ENCODE data around the gene ZNF318. TPM values are rescaled to one million over a fixed set of nuclear protein-coding genes. Genes with fewer than 3 reads are reported as not detected.
"Not testable (repeated sequence)": the region's sequence is repeated elsewhere in the genome, so short reads cannot be mapped to it uniquely, and the experiment has no call there.

ZNF318 gene
- total RNA-seq, 1 donor from 2014 or later, result 11.2 TPM

DNA sequence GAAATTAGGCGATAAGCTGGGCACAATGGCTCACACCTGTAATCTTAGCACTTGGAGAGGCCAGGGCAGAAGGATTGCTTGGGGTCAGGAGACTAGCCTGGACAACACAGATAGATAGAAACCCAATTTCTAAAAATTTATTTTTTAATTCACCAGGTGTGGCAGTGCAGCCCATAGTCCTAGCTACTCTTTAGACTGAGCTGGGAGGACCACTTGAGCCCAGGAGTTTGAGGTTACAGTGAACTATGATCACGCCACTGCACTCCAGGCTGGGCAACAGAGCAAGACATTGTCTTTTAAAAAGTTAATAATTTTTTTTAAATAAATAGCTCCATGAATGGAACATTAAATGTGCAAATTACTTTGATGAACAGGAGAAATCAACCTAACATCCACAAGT, 8.2 kb downstream of the ZNF318 start:
- TF ChIP-seq CTCF (IDR thresholded peaks at IDR 0.05; ENCODE audit: insufficient read depth, low read length, poor library complexity, severe bottlenecking), result no peak
- DNase-seq (ENCODE audit: low read depth), result no peak
- Histone ChIP-seq H3K36me3 (ENCODE audit: control insufficient read depth, insufficient read depth, low read length) (no peaks in the 10 kb centered on the region), H3K4me3 (ENCODE audit: low read depth, low read length) (no peak overlapping the region), H3K27me3 (ENCODE audit: control insufficient read depth, insufficient read depth, low read length) (no peaks in the 10 kb centered on the region)

DNA sequence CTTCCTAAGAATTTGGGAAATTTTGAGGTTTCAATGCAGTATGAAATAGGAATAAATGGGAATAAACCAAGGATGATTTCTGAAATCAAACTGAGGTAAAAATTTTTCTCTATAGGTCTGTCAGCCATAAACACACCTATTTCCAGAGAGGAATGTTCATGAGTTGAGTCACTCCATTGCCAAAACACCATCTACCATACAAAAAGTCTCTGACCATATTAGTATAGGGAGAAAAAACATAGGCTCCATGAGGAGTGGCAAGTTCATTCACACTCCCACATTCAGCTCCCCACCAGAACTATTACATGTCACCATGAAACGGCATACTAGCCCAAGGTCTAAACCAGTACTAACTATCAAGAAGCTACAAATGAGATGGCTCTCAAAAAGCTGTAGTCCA, 9.6 kb downstream of the ZNF318 start:
- Histone ChIP-seq H3K36me3 (ENCODE audit: control insufficient read depth, insufficient read depth, low read length) (no peaks in the 10 kb centered on the region), H3K4me3 (ENCODE audit: low read depth, low read length) (no peak overlapping the region), H3K27me3 (ENCODE audit: control insufficient read depth, insufficient read depth, low read length) (no peaks in the 10 kb centered on the region)
- no peak for TF ChIP-seq CTCF (IDR thresholded peaks at IDR 0.05; ENCODE audit: insufficient read depth, low read length, poor library complexity, severe bottlenecking)
- DNase-seq (ENCODE audit: low read depth), result no peak

DNA sequence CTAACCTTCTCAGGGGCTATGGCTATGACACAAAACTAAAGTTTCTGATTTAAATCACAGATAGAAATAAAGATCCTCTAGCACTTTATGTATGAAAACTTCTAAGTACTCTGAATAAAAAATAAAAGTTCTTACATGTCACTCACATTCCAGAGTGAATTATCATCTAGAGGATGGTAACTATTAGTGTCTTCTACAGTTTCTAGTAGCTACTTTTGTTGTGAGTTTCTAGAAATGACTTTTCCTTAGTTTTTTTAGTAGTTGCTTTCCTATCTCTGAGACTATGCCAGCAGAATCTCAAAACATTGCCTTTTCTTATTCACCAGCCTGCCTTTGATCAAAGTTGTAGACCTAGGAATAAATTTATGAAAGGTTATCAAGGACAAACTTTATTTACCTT, 10.1 kb downstream of the ZNF318 start:
- no peaks in the 10 kb centered on the region for H3K27me3 ChIP-seq (ENCODE audit: control insufficient read depth, insufficient read depth, low read length)
- H3K36me3 ChIP-seq (ENCODE audit: control insufficient read depth, insufficient read depth, low read length), result no peaks in the 10 kb centered on the region
- no peak for DNase-seq (ENCODE audit: low read depth)
- no peak for TF ChIP-seq CTCF (IDR thresholded peaks at IDR 0.05; ENCODE audit: insufficient read depth, low read length, poor library complexity, severe bottlenecking)
- H3K4me3 ChIP-seq (ENCODE audit: low read depth, low read length), result no peak overlapping the region

- no peak for DNase-seq (ENCODE audit: low read depth)
- no peaks in the 10 kb centered on the region for H3K36me3 ChIP-seq (ENCODE audit: control insufficient read depth, insufficient read depth, low read length)
- H3K4me3 ChIP-seq (ENCODE audit: low read depth, low read length), result no peak overlapping the region
- TF ChIP-seq CTCF (IDR thresholded peaks at IDR 0.05; ENCODE audit: insufficient read depth, low read length, poor library complexity, severe bottlenecking), result peak; percentile 14
- no peaks in the 10 kb centered on the region for H3K27me3 ChIP-seq (ENCODE audit: control insufficient read depth, insufficient read depth, low read length)
Measured at GRCh38 chr6:43355862-43356590, 13.4 kb downstream of the ZNF318 start.

DNA sequence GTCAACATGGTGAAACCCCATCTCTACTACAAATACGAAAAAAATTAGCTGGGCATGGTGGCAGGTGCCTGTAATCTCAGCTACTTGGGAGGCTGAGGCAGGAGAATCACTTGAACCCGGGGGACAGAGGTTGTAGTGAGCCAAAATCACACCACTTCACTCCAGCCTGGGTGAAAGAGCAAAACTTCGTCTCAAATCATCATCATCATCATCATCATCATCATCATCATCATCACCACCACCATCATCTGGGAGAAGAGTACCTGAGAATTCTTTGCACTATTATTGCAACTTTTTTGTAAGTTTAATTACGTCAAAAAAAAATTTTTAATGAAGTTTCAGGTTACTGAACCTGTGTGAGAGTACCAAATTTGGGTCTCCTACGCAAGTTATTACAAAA, 17.5 kb downstream of the ZNF318 start:
- not testable (repeated sequence) for DNase-seq (ENCODE audit: low read depth); H3K27me3 ChIP-seq (ENCODE audit: control insufficient read depth, insufficient read depth, low read length); H3K4me3 ChIP-seq (ENCODE audit: low read depth, low read length); H3K36me3 ChIP-seq (ENCODE audit: control insufficient read depth, insufficient read depth, low read length)

DNA sequence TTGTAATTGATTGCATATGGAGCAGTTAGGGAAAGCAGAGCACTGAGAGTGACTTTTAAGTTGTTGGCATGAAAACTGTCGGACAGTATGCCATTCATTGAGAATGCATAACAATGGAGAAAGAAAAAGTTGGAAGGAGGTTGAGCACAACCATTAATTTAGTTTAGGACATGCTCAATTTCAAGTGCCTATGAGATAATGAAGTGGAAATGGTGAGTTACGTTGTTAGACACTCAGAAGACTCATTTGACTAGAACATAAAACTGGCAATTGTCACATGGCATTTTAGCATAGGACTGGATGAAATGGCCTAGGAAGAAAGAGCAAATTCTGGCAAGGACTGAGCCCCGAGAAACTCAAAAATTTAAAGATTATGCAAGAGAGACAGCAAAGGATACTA, 22.0 kb downstream of the ZNF318 start:
- no peak overlapping the region for H3K4me3 ChIP-seq (ENCODE audit: low read depth, low read length)
- TF ChIP-seq CTCF (IDR thresholded peaks at IDR 0.05; ENCODE audit: insufficient read depth, low read length, poor library complexity, severe bottlenecking), result no peak
- no peaks in the 10 kb centered on the region for H3K36me3 ChIP-seq (ENCODE audit: control insufficient read depth, insufficient read depth, low read length)
- H3K27me3 ChIP-seq (ENCODE audit: control insufficient read depth, insufficient read depth, low read length), result no peaks in the 10 kb centered on the region
- DNase-seq (ENCODE audit: low read depth), result no peak

Measured in kidney epithelial cell (primary cell).